K562 (cell line): ENCODE data around the gene MAP3K12. TPM values are rescaled to one million over a fixed set of nuclear protein-coding genes. Genes with fewer than 3 reads are reported as not detected.

ENCODE experiments used
- ATF7 ChIP-seq: fragments of 450-650 bp; IDR thresholded peaks from 2 replicates; pipeline ENCODE4 v1.7.1; 2014; ENCODE audit warnings: mild to moderate bottlenecking, moderate library complexity
- BRD9 ChIP-seq: fragments of 450-650 bp; IDR thresholded peaks from 2 replicates; pipeline ENCODE4 v1.6.1; 2018; ENCODE audit warnings: low read depth; ENCODE audit not compliant: partially characterized antibody
- COPS2 ChIP-seq: fragments of 450-650 bp; conservative IDR thresholded peaks from 2 replicates; pipeline ENCODE4 v1.6.1; 2016; ENCODE audit warnings: mild to moderate bottlenecking, moderate library complexity
- ELF1 ChIP-seq: fragments of 200-800 bp; sonication (Bioruptor generic); IDR thresholded peaks from 2 replicates; pipeline ENCODE4 v1.6.1; 2016; ENCODE audit warnings: missing genetic modification characterization, missing compliant biosample characterization
- HOMEZ ChIP-seq: fragments of 250-450 bp; sonication (Bioruptor Pico); IDR thresholded peaks from 2 replicates; pipeline ENCODE4 v1.4.0; 2020; ENCODE audit warnings: mild to moderate bottlenecking, moderate library complexity
- JUND ChIP-seq, 2 experiments: IDR thresholded peaks; 2 replicates in 1 of 2; 3 replicates in 1 of 2; pipeline ENCODE4 v1.6.1; 2011; ENCODE audit warnings: borderline replicate concordance in 2 of 2, low read depth in 2 of 2, low read length in 2 of 2, improper control_type of control experiment in 1 of 2, missing biosample characterization in 1 of 2, missing genetic modification characterization in 1 of 2, missing genetic modification reagents in 1 of 2
- KDM4B ChIP-seq, 2 experiments: fragments of 450-650 bp in 1 of 2; sonication (generic) in 1 of 2; IDR thresholded peaks; 2 replicates each; pipeline ENCODE4 v1.6.1; 2016 to 2017; ENCODE audit warnings: borderline replicate concordance in 2 of 2, antibody characterized with exemption in 1 of 2, low read depth in 1 of 2, mild to moderate bottlenecking in 1 of 2
- MEIS2 ChIP-seq: fragments of 450-650 bp; IDR thresholded peaks from 2 replicates; pipeline ENCODE4 v1.6.1; 2014; ENCODE audit warnings: mild to moderate bottlenecking; ENCODE audit not compliant: partially characterized antibody
- POLR2G ChIP-seq: fragments of 200-400 bp; formaldehyde crosslinking; IDR thresholded peaks from 2 replicates; pipeline ENCODE4 v1.6.1; 2017; ENCODE audit warnings: low read depth, mild to moderate bottlenecking, antibody characterized with exemption, low read length, moderate library complexity
- PRDM10 ChIP-seq: fragments of 450-650 bp; IDR thresholded peaks from 2 replicates; pipeline ENCODE4 v1.6.1; 2018; ENCODE audit not compliant: partially characterized antibody
- PTBP1 ChIP-seq: fragments of 200-400 bp; formaldehyde crosslinking; IDR thresholded peaks from 2 replicates; pipeline ENCODE4 v1.6.1; 2017; ENCODE audit warnings: low read depth, low read length
- STAG1 ChIP-seq: sonication (generic); formaldehyde crosslinking; IDR thresholded peaks from 2 replicates; pipeline ENCODE4 v1.5.0; 2020; ENCODE audit warnings: missing genetic modification reagents, borderline replicate concordance
- TCFL5 ChIP-seq: fragments of 250-450 bp; sonication (Bioruptor Pico); conservative IDR thresholded peaks from 2 replicates; pipeline ENCODE4 v1.6.1; 2021; ENCODE audit warnings: mild to moderate bottlenecking, moderate library complexity, matching md5 sums
- TFAM ChIP-seq: fragments of 250-450 bp; sonication (Bioruptor Pico); conservative IDR thresholded peaks from 2 replicates; pipeline ENCODE4 v1.5.0; 2021; ENCODE audit warnings: mild to moderate bottlenecking, moderate library complexity
- THRB ChIP-seq: fragments of 450-650 bp; formaldehyde crosslinking; conservative IDR thresholded peaks from 2 replicates; pipeline ENCODE4 v1.4.0; 2022; ENCODE audit warnings: mild to moderate bottlenecking, missing genetic modification characterization
- ZNF354B ChIP-seq: fragments of 250-450 bp; sonication (Bioruptor Pico); IDR thresholded peaks from 2 replicates; pipeline ENCODE4 v1.4.0; 2020
- ZNF449 ChIP-seq: fragments of 250-450 bp; sonication (Bioruptor Pico); IDR thresholded peaks from 2 replicates; pipeline ENCODE4 v1.8.0; 2022; ENCODE audit warnings: moderate library complexity, mild to moderate bottlenecking, inconsistent platforms
- ZNF696 ChIP-seq: fragments of 250-450 bp; sonication (Bioruptor Pico); conservative IDR thresholded peaks from 2 replicates; pipeline ENCODE4 v1.4.0; 2020; ENCODE audit warnings: mild to moderate bottlenecking, moderate library complexity
- ZNF79 ChIP-seq: fragments of 250-450 bp; sonication (Bioruptor Pico); IDR thresholded peaks from 2 replicates; pipeline ENCODE4 v1.4.0; 2020; ENCODE audit warnings: low read depth, mild to moderate bottlenecking, moderate library complexity
- polyA plus RNA-seq, 8 experiments: library from polyadenylated mRNA; depleted of rRNA in 4 of 8; stranded (reverse) in 5 of 8; unstranded in 3 of 8; fragments of >200 nt; fragmentation: Nextera tagmentation in 2 of 8; fragmentation: Illumina TruSeq in 1 of 8; extraction: Ambion mirVana in 2 of 8; extraction: Trizol in 1 of 8; gene quantifications; 2 replicates each; pipeline versions ENCODE4 v1.2.1 to v1.2.3, GENCODE V29; 2011 to 2014; ENCODE audit warnings: inconsistent platforms in 1 of 8, missing spikeins in 1 of 8
- total RNA-seq, 7 experiments: library from RNA; depleted of rRNA in 6 of 7; stranded (reverse); fragments of >200 nt in 6 of 7; fragmentation: Illumina TruSeq in 2 of 7; extraction: Trizol in 2 of 7; gene quantifications; 2 replicates each; pipeline versions ENCODE4 v1.2.1 to v1.2.3, GENCODE V29; 2011 to 2021; ENCODE audit warnings: low replicate concordance in 1 of 7

Gene MAP3K12
- total and polyA plus RNA-seq, 9 of the 15 experiments (the other 6 are each of a cell fraction or from before 2014, with no cell fraction given): 0.10 to 2.4 (median 1.6) TPM

- TF ChIP-seq HOMEZ (CRISPR knock-in tag): no peak
- peak; percentile 79 for TF ChIP-seq ELF1 (tag)
- TF ChIP-seq MEIS2: peak; percentile 64
- TF ChIP-seq ZNF696 (CRISPR knock-in tag): no peak
- peak; percentile 60 for TF ChIP-seq BRD9
- no peak for TF ChIP-seq COPS2
- TF ChIP-seq JUND (IDR thresholded peaks at IDR 0.05; ENCODE audit: borderline replicate concordance, low read depth, low read length): peak; percentile 81
- TF ChIP-seq JUND (tag; IDR thresholded peaks at IDR 0.05; ENCODE audit: borderline replicate concordance, low read depth, low read length): no peak; the same call in 2 of the 3 replicates
- peak; percentile 95 for TF ChIP-seq ATF7
- peak in 1 of 2 experiments; percentile 85; a peak in 1 of 4 replicates for TF ChIP-seq KDM4B (IDR thresholded peaks at IDR 0.05; ENCODE audit: borderline replicate concordance in 2 of 2, low read depth in 1 of 2)
- peak; percentile 90 for TF ChIP-seq POLR2G
- TF ChIP-seq PTBP1: no peak
- TF ChIP-seq STAG1 (CRISPR knock-in tag): no peak
- TF ChIP-seq ZNF449 (CRISPR knock-in tag): no peak
- TF ChIP-seq THRB: no peak
- TF ChIP-seq TFAM (CRISPR knock-in tag): no peak
- no peak for TF ChIP-seq TCFL5 (CRISPR knock-in tag)
- peak; percentile 72 for TF ChIP-seq PRDM10
- no peak for TF ChIP-seq ZNF354B (CRISPR knock-in tag)
- no peak for TF ChIP-seq ZNF79 (CRISPR knock-in tag)
These were observed 47.5 kb downstream of the MAP3K12 start, which contains the start of gene PCBP2 (continued) for GRCh38 chr12:53451661-53452158.
